ENCODE data around the gene DPP4. TPM values are rescaled to one million over a fixed set of nuclear protein-coding genes. Genes with fewer than 3 reads are reported as not detected.

DPP4 gene
- polyA plus RNA-seq, 1 donor (not counting 4 experiments of a cell fraction or from before 2014, with no cell fraction given), result 1.1 TPM

DNA sequence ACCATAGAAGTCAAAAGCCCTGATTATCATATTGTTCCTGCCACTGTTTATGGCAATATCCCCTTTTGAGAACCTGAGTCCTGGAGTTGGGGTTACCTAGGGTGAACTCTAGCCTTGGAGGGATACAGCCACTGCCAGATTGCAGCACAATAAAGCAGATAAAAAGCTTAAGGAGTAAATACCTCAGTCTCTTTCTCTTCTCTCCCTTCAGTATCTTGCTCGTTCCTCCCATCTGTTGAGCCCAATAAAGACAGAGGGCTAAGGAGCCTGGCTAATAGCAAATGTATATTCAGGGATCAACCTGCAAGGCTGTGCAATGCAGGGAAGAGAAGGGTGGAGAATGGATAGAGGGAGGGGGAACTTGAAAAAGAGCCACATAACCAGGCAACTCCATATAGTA, 8.0 kb upstream of the DPP4 start:
- Histone ChIP-seq H3K4me3 (ENCODE audit: control insufficient read depth in 2 of 3, extremely low read depth in 1 of 3, insufficient read depth in 2 of 3, low read depth in 1 of 3, low read length in 3 of 3) (no peak overlapping the region), H3K4me1 (ENCODE audit: control insufficient read depth, extremely low read depth, insufficient read depth, low read length) (peaks cover 18% of the 10 kb centered on the region), H2AFZ (ENCODE audit: control insufficient read depth, low read length) (no peak overlapping the region), H3K36me3 (ENCODE audit: control insufficient read depth in 2 of 2, extremely low read depth in 1 of 2, insufficient read depth in 2 of 2, low read length in 2 of 2) (no peaks in the 10 kb centered on the region), H3K9me1 (ENCODE audit: control insufficient read depth, extremely low read depth, insufficient read depth, low read length) (no peaks in the 10 kb centered on the region), H3K9ac (ENCODE audit: control insufficient read depth, extremely low read depth, insufficient read depth, low read length) (no peak overlapping the region), H3K27me3 (ENCODE audit: control insufficient read depth, extremely low read depth, insufficient read depth, low read length) (no peaks in the 10 kb centered on the region), H3K9me3 (ENCODE audit: control insufficient read depth, low read depth, low read length) (peaks cover 6% of the 10 kb centered on the region), H4K20me1 (ENCODE audit: control insufficient read depth, extremely low read depth, insufficient read depth, low read length) (no peaks in the 10 kb centered on the region), H3K4me2 (ENCODE audit: control insufficient read depth, extremely low read depth, insufficient read depth, low read depth, low read length) (no peak overlapping the region), H3K27ac (ENCODE audit: control insufficient read depth, insufficient read depth, low read length) (no peak overlapping the region), H3K79me2 (ENCODE audit: control insufficient read depth, insufficient read depth, low read length) (no peaks in the 10 kb centered on the region)
- DNase-seq (ENCODE audit: low read depth, low spot score), result no peak
- TF ChIP-seq EZH2 (IDR thresholded peaks at IDR 0.05; ENCODE audit: low read length), result no peak
- TF ChIP-seq, protein P1, sequence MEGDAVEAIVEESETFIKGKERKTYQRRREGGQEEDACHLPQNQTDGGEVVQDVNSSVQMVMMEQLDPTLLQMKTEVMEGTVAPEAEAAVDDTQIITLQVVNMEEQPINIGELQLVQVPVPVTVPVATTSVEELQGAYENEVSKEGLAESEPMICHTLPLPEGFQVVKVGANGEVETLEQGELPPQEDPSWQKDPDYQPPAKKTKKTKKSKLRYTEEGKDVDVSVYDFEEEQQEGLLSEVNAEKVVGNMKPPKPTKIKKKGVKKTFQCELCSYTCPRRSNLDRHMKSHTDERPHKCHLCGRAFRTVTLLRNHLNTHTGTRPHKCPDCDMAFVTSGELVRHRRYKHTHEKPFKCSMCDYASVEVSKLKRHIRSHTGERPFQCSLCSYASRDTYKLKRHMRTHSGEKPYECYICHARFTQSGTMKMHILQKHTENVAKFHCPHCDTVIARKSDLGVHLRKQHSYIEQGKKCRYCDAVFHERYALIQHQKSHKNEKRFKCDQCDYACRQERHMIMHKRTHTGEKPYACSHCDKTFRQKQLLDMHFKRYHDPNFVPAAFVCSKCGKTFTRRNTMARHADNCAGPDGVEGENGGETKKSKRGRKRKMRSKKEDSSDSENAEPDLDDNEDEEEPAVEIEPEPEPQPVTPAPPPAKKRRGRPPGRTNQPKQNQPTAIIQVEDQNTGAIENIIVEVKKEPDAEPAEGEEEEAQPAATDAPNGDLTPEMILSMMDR (optimal IDR thresholded peaks at IDR 0.05 in 1 of 3, IDR thresholded peaks at IDR 0.05 in 1 of 3, conservative IDR thresholded peaks at IDR 0.05 in 1 of 3; ENCODE audit: extremely low read depth in 1 of 3, insufficient read depth in 2 of 3, low read length in 3 of 3), result no peak
- dilution Hi-C loops (cut with MboI; ENCODE audit: extremely low pct_ligation_motif_present, low sequenced_read_pairs), result no loop called here
- no peak for FAIRE-seq

GRCh38 chr2:162079514-162079913, 5.5 kb upstream of the DPP4 start:
- Histone ChIP-seq H3K4me3 (ENCODE audit: control insufficient read depth in 2 of 3, extremely low read depth in 1 of 3, insufficient read depth in 2 of 3, low read depth in 1 of 3, low read length in 3 of 3) (no peak overlapping the region), H3K79me2 (ENCODE audit: control insufficient read depth, insufficient read depth, low read length) (no peaks in the 10 kb centered on the region), H3K4me1 (ENCODE audit: control insufficient read depth, extremely low read depth, insufficient read depth, low read length) (peaks cover 2% of the 10 kb centered on the region), H4K20me1 (ENCODE audit: control insufficient read depth, extremely low read depth, insufficient read depth, low read length) (no peaks in the 10 kb centered on the region), H2AFZ (ENCODE audit: control insufficient read depth, low read length) (no peak overlapping the region), H3K27ac (ENCODE audit: control insufficient read depth, insufficient read depth, low read length) (no peak overlapping the region), H3K27me3 (ENCODE audit: control insufficient read depth, extremely low read depth, insufficient read depth, low read length) (no peaks in the 10 kb centered on the region), H3K36me3 (ENCODE audit: control insufficient read depth in 2 of 2, extremely low read depth in 1 of 2, insufficient read depth in 2 of 2, low read length in 2 of 2) (no peaks in the 10 kb centered on the region), H3K4me2 (ENCODE audit: control insufficient read depth, extremely low read depth, insufficient read depth, low read depth, low read length) (no peak overlapping the region), H3K9me1 (ENCODE audit: control insufficient read depth, extremely low read depth, insufficient read depth, low read length) (no peaks in the 10 kb centered on the region), H3K9me3 (ENCODE audit: control insufficient read depth, low read depth, low read length) (peaks cover 6% of the 10 kb centered on the region), H3K9ac (ENCODE audit: control insufficient read depth, extremely low read depth, insufficient read depth, low read length) (no peak overlapping the region)
- DNase-seq (ENCODE audit: low read depth, low spot score), result no peak
- dilution Hi-C loops (cut with MboI; ENCODE audit: extremely low pct_ligation_motif_present, low sequenced_read_pairs), result no loop called here
- no peak for FAIRE-seq
- TF ChIP-seq, protein P1 (optimal IDR thresholded peaks at IDR 0.05 in 1 of 3, IDR thresholded peaks at IDR 0.05 in 1 of 3, conservative IDR thresholded peaks at IDR 0.05 in 1 of 3; ENCODE audit: extremely low read depth in 1 of 3, insufficient read depth in 2 of 3, low read length in 3 of 3), result no peak
- no peak for TF ChIP-seq EZH2 (IDR thresholded peaks at IDR 0.05; ENCODE audit: low read length)

Data from keratinocyte (primary cell).